GM19023 (cell line): ENCODE results near the gene TAS2R1.

ENCODE experiments used
- ATAC-seq: cut with Tn5 transposase; IDR thresholded peaks from one replicate; pipeline ENCODE4 v1.9.1; 2021; ENCODE audit warnings: mild to moderate bottlenecking, moderate library complexity; ENCODE audit not compliant: unreplicated experiment

The TAS2R1 gene

GRCh38 chr5:9589049-9589835, 40.9 kb downstream of the TAS2R1 start:
- no peak for ATAC-seq

DNA sequence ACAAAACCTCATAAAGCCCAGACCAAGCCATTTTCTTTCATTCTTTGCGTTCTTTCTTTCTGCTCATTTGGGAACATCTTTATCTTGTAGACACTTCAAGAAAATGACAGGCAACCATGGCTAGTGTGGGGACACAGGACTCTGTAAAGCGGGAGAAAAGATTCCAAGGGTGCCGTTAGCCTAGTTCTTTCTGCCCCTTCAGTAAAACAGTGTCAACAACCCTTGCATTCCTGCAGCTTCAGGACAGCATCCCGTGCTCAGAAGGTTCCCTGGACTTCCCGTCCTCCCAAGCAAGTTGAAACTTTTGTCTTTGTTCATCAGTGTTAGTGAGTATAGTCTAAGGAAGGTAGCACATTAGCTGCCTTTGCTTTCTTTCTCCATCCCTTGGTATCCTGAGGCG, 41.9 kb downstream of the TAS2R1 start:
- ATAC-seq, result no peak

DNA sequence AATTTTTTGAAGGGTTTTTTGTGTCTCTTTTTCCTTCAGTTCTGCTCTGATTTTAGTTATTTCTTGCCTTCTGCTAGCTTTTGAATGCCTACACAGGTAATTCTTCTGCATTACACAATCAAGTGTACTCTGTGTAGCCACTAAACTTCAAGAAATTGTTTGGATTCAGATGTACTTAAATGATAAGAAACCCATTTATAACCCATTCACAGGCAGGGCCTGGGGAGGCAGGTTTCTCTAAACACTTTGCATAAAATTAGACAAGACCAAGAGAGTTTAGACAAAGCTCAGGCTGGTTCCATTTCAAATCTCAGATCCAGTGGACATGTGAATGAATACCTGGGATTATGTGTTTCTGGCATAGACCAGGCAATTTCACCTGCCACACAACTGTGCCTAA, 43.0 kb downstream of the TAS2R1 start:
- no peak for ATAC-seq

DNA sequence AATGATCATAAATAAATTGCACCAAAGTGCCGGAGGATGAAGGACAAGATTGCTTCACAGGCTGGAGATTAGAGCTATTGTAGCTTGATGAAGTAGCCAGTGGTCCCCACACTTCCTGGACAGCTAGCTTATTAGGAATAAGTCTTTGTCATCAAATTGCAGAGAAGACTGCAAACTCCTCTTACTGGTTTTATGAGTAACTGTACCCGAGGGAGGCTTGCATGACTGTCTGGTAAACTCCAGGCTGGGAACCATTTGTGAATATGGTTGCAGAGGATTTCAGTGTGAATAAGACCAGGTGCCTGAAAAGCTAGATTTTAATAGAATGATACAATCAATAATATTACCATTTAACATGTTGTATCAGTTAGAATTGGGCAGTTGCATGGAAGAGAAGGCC, 47.7 kb downstream of the TAS2R1 start:
- ATAC-seq, result no peak
